HG02623 (cell line): ENCODE measurements around the gene SLC38A8.

ENCODE experiments used
- ATAC-seq: cut with Tn5 transposase; IDR thresholded peaks from one replicate; pipeline ENCODE4 v1.9.1; 2021; ENCODE audit warnings: moderate library complexity; ENCODE audit not compliant: unreplicated experiment

The SLC38A8 gene

DNA sequence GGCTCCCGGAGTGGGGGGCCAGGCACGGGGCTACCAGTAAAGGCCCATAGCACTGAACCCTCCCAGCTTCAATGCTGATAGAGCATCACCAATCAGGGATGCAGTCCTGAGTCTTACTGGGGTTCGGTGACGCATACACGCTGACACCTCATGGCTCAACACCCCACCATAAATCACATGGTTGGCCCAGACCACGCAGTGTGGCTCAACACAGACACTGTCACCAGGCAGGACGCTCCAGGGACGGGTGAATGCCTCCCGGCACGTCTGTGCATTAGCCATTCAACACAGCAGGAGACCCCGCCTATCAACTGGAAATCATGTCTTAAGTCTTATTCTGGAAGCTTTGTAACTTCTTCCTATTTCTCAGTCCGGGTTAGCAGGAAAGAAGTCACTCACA is 39.6 kb downstream of the SLC38A8 start:
- no peak for ATAC-seq

DNA sequence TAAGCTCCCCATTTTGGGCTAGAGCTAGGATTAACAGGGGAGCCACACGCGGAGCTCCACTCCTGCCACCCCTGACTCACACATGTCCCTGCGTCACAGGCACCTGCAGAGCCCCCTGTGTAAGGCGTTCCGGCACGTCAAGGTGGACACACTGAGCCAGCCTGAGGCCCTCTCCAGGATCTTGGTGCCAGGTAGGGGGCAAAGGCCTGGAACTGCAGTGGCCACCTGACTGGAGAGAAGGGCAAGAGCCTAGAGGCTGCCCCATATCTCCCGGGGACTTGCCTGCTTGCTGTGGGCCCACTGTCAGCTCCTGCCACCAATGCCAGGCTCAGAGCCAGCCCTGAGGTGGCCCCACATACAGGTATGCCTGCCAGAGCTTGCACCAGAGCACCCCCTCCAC is 40.9 kb downstream of the SLC38A8 start:
- no peak for ATAC-seq

DNA sequence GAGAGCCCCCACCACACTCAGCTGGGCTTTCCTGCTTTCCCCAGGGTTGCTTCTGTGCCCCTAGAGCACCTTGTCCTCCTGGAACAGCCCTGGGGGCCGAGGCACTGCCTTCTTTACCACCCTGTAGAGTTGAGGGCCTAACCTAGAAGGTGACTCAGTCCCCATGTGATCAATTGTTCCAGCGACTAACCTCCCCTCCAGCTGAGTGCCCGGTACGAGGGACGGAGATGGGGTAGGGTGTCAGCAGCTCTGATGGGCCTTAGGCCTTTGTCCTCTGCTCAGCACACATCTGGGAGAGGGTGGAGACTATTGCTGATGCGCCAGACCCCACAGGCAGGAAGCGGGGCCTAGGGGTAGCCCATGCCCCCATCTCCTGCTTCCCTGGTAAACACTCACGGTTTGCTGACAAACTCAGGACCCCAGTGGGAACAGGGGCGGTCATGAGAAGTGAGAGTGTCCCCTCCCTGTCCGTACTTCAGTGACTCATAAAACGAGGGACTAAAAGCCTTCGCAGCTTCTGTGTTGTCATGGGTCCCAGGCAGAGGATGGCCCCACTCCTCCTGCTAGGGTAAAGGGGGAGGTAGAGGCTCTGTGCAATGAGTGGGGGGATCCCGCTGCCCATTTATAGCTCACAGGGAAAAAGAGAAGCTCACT is 41.5 kb downstream of the SLC38A8 start:
- no peak for ATAC-seq

DNA sequence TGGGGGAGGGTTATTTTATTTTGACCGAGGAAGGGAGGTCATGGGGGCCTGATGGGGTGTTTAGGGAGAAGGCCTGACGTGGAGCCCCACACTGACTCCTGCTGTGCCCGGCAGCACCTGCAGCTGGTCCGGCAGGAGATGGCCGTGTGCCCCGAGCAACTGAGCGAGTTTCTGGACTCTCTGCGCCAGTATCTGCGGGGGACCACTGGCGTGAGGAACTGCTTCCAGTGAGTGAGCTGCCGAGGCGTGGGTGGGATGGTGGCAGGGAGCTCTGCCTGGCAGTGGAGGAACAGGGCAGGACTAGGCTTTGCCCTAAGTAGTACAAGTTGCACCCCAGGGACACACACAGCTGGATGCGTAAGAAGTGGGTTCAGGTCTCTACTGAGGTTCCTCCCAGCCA is 44.5 kb downstream of the SLC38A8 start:
- no peak for ATAC-seq

DNA sequence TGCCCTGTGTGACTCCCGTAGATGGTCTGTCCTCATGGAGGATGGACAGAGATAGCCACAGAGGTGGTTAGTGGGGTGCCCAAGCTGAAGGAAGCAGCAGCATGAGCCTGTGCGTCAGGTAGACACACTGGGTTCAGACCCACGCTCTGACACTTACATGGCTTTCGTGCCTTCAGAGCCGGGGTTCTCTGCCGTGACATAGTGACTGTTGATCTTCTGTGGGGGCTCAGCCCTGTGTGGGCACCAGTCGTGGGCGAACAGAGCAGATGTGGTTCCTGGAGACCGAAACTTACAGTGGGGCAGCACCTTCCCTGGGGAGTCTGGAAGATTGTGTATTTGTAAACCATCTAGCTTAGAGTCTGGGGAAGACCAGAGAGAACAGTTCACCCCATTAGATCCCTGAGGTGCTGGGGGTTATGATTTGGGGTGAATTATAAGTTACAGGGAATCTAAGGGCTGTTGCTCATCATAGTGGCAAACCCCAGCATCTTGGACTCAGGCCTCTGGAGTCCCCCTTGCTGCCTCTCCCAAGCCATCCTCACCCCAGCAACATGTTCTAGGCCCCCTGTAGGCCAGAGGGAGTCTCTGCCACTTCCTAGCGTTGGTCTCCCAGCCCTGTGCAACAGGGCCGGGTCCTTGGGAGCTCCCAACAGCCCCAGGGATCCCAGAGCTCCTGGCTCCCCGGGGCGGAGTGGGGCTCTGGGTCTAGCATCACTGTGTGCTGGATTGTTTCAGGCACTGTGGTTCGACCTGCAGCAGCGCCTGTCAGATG is 45.9 kb downstream of the SLC38A8 start:
- ATAC-seq: no peak

DNA sequence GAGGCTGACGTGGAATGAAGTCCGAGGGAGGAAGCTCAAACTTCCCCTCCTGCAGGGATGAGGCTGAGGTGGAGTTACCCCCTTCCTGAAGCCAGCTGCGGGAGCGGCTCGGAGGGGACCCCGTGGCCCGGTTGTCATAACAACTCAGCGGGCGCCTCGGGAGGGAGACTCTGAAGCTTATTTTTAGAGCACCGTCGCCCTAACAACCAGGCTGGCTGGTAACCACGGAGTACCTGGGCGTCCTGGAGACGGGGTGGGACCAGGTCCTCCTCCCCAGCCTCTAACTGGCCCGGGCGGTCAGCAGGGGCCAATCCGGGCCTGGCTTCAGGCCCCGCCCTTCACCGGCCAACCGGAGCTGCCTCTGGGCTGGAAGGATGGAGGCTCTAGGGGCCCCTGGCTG is 46.8 kb downstream of the SLC38A8 start:
- ATAC-seq: no peak

DNA sequence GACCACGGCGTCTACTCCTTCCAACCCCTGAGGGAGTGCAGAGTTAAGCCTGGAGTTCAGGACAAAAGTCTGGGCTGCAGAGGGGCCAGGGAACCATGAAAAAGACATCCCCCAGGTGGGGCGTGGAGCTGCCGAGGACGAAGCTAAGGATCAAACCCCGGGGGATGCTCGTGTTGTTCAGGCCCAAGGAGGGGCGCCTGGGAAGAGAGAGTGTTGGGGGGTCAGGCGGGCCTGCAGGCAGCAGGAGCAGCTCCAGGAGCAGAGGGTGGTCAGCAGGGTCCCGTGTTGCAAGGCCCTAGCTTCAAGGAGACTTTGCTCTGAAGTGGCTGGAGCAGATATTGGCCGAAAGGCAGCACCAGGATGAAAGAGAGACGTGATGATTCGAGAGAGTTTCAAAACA is 47.9 kb downstream of the SLC38A8 start:
- no peak for ATAC-seq

DNA sequence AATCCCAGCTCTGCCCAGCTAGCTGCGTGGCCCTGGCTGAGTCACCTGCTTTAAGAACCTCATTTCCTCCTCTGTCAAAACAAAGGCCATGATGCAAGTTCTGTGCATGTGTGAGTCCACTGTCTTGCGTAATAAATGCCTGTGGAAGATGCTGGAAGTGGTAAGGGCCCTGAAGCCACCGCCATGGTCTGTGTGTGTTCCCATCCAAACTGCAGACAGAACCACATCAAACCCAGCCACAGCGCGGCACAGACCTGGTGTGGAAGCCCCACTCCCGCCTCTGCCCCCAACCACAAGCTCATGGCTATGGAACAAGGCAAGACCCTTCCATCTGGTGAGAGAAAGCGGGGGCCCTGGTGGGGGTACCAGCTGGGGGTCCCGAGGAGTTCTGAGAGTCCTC is 48.5 kb downstream of the SLC38A8 start:
- no peak for ATAC-seq

DNA sequence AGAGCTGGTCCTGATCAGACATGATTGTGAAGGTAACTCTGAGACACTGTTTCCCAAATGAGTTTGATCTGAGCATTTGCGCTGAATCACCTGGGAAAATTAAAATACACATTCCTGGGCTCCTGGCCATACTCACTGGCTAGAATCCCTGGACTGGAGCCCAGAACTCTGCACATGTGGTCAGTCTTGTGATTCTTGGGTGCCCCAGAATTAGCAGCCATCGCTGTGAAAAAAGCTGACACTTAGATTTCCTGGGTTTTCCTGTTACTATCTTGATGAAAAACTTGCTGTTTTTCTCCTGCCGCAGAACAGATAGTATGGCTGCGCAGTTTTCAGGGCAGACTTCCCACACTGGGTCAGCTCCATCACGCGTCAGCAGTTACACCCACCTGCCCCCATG is 50.0 kb downstream of the SLC38A8 start:
- ATAC-seq: no peak

DNA sequence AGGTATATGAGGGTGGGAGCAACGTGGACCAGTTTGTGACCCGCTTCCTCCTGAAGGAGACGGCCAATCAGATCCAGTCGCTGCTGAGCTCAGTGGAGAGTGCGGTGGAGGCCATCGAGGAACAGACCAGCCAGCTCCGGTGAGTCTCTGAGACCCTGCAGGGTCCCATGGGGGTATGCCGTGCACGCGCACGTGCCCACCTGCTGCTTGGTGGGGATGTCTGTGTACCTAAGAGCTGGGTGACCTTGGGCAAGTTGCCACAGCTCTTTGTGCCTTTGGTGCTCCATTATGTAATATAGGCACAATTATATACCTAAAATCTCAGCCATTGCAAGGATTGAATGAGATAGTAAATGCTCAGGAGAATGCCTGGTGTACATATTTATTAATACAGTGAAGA is 52.1 kb downstream of the SLC38A8 start:
- ATAC-seq: no peak

DNA sequence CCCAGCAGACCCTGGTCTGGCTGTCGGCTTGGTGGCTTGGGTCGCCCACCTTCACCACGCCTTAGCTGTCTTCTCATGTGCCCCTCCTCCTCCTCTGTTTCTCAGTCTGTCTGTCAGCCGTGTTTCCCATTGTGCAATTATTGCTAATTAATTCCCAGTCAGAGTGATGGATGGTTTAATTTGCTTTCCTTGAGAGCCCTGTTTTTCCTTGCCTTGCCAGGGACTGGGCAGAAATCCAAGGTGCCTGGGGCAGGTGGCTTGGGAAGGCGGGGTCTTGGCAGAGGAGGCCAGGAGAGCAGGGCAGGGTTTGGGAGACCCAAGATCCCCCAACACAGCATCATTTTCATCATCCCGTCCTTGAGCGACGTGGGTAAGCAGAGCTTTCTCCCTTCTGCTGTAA is 53.3 kb downstream of the SLC38A8 start:
- no peak for ATAC-seq

DNA sequence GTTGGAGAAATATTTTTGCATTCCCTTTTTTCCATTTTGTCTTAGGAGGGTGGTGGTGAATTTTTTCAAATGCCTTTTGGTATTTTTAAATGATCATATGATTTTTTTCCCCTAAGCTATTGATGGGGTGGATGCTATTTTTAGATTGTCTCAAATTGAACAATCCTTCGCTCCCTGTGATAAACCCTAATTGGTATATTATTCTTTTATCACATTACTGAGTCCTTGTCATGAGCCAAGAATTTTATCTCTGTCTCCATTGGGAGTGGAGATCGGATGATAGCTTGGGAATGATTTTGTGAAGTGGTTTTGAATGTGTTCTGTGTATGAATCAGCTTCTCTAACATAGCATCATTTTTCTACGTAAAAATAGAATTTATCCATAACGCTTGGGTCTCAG is 59.1 kb downstream of the SLC38A8 start:
- ATAC-seq: no peak

DNA sequence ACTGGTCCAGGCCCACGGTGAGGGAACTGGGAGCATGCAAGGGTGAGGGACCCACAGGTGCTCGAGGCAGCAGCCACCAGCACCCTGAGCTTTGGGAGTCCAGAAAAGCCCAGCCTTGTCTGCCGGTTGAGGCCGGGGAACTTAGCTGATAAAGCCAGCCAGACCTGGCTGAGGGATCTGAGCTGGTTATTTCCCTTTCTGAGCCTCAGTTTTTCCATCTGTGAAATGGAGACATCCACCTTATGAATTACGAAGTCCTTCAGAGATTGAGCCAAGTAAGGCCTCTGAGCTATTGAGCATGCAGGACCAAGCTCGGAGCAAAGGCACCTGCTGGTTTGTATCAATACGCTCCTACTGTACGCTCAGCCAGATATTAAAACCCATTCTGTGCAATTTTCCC is 60.8 kb downstream of the SLC38A8 start:
- ATAC-seq: no peak

DNA sequence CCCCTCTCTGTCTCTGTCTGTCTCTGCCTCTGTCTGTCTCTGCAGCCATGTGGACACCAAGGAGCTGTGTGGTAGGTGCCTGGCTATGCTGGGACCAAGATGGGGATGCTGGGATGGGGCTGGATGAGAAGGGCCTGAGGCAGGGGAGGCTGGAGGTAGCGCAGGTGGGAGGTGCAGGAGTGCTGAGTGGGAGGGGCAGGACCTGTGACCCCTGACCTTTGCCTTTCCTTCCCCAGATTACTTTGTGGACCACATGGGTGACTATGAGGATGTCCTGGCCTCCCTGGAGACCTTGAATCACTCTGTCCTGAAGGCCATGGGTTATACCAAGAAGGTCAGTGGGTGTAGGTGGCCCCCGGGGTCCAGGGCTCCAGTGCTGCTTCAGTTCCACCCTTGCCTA is 61.8 kb downstream of the SLC38A8 start:
- ATAC-seq: no peak

DNA sequence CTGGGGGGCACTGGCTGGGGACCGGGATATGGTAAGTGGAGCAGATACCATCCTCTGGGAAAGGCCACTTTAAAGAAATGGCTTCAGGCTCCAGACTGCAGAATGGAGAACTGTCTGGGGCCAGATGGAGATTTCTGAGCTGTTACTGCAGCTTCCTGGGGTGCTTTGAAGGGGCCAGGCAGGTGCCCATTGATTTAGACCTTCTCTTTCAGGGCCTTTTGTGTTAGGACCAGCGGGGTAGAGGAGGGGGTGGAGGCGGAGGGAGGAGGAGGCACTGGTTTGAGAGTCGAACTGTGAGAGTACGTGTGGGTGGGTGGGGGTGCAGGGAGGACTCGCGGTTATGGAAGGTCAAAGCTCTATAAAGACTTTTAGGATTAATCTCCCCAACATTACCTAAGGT is 63.2 kb downstream of the SLC38A8 start:
- no peak for ATAC-seq

DNA sequence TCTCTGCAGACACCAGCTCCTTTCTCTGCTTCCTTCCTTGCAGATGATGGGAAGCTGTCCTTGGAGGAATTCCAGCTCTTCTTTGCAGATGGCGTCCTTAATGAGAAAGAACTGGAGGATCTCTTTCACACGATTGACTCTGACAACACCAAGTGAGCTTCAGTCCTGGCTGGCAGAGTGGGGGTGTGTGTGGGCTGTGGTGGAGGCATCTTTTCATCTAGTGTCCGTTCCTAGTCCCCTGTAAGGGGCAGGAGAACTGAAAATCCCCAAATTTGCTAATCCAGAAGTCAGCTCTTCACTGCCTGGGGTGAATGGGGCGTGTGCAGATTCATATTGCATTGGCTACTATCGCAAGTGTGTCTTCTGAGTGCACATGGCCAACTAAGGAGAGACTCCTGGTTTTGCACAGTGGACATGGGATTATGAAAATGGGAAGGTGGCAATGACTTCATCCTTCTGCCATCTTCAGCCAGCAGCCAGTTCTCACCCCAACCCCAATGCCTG is 64.1 kb downstream of the SLC38A8 start:
- ATAC-seq: no peak

DNA sequence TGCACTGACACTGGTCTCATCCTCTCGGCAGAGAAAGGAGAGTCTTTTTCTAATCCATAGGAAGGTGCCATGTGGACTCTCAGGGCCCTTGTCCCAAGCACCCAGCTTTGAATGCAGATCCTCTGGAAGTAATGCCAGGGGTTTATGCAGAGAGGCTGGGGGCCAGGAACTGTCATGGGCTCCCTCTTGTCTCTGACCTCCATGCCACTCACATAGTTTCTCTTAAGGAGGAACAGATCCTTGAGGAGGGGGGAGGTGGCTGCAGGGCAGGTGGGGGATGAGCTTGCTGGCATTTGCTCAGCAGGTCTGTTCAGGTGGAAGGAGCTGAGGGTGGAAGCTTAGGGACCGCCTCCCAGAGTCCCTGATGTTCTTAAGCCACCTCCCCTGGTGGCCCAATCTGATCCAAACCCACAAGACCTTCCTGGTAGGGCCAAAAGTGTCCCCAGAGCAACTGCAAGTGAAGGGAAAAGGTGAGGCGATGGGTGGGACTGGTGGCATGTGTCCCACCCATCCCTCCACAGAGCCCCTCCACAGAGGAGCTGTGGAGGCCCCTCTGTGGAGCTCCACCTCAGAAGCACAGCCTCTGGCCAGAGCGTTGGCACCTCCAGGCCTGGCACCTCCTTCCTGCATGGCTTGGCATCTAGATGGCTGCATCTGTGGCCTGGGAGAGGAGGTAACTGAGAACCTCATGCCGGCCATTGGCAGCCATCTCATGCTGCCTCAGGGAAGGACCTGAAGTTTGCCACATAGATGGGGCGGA is 65.4 kb downstream of the SLC38A8 start:
- no peak for ATAC-seq

DNA sequence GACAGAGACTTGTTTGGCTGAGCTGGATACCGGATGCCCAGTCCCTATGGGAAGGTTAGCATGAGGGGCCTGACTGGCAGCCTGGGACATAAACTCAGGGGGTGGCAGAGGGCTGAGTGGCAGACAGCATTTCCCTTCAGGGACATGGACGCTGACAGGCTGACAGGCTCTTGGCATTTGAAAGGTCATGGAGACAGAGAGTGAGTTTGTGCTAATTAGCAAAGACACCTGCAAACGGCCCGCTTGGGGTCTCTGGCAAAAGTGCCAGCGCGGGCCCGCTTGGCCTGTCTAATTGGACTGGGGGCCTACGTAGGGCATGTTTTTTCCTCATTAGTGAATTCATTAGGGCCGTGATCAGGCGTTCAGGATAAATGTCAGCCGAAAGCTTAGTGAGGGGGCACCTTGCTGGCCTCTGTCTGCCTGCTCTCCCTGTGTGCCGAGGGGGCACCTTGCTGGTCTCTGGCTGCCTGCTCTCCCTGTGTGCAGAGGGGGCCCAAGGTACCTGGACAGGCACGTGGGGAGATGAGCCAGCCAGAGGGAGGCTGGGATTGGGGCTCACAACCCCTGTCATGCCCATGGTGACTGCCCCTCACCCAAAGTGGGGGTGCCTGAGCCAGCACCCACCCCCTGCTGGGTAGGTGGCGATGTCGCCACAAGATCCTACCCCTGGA is 66.9 kb downstream of the SLC38A8 start:
- ATAC-seq: no peak

DNA sequence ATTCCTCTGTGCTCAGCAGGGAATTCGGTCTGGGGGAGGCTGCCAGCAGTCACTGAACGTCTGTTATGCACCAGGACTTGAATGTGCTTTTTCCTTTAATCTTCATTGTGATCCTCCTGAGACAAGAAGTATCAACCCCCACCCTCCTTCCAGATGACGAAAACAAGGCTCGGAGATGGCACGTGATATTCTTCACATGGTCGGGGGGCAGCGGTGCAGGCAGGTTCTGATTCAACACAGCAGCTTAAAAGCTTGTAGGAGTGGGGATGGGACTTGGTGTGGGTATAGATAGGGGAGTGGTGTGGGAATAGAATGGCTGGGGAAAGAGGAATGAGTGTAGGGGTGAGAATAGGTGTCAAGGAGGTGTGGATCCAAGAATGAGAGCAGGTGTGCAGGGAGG is 68.1 kb downstream of the SLC38A8 start:
- ATAC-seq: no peak

DNA sequence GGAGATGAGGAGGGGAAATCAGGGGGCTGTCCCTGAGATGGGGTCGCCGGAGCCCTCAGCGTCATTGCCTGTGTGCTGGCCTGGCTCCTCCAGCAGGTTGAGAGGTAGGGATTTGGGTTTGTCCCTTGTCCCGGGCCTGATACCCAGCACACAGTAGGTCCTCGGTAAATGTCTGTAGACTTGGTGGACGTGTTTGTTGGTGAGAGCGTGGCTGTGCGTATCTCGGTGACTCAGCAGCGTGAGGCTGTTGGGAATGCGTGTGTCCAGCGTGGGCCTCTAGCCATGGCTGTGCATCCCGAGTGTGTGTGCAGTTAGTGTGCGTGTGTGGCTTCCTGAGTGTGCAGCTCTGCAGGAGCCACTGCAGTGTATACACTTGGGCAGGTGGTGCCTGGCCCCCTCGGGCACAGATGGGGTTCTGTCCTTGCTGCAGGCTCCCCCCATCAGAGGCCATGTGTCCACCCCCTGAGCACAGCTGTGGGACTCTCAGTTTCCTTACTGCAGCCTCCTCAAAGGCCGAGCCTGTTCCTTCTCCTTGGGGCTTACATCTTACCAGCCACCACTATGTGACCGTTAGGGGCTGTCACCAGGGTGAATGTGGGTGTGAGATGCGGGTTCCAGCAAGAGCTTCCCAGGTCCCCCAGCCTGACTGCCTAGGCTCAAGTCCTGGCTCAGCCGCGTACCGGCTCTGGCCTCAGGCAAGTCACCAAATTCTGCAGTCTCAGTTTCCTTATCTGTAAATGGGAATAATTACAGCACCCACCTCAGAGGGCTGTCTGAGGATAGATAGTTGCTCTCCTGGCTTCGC is 68.8 kb downstream of the SLC38A8 start:
- ATAC-seq: no peak

DNA sequence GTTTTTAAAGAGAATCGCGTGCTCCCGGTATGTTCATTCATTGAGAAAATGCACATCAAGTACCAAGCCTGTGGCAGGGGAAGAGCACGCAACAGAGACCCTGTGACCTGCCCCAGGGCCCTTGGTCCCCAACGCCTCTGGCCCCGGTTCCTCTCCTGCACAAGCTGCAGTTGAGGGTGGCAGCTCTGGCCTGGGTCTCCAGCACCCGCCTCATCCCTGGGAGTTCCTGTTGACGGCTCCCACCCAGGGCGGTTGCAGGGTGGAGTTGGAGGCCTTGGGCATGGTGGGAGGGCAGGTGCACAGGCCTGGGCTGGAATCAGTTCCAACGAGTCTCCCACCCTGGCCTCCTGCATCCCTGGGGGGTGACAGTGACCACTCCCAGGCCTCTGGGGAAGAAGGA is 69.5 kb downstream of the SLC38A8 start:
- ATAC-seq: no peak
